Activated CD8-positive, alpha-beta memory T cell treated with anti-CD3 and anti-CD28 coated beads for 36 hours (primary cell): ENCODE data around the gene DUOX2. TPM values are rescaled to one million over a fixed set of nuclear protein-coding genes. Genes with fewer than 3 reads are reported as not detected.
"Not testable (repeated sequence)": the region's sequence is repeated elsewhere in the genome, so short reads cannot be mapped to it uniquely, and the experiment has no call there.

Experiments used
- CTCF ChIA-PET: fragments of 350-600 bp; sonication (Branson Sonifier 250); formaldehyde crosslinking; loops from one replicate; lab custom pipeline; 2021; ENCODE audit warnings: antibody characterized with exemption; lab: Charles Lee
- POLR2A ChIA-PET: fragments of 350-600 bp; sonication (Branson Sonifier 250); formaldehyde crosslinking; loops from one replicate; lab custom pipeline; 2021; ENCODE audit warnings: antibody characterized with exemption; lab: Charles Lee
- total RNA-seq, 2 experiments: library from RNA; stranded (reverse); gene quantifications; one replicate each; pipeline ENCODE4 v1.2.3, GENCODE V29; 2021

The DUOX2 gene
- total RNA-seq, 2 experiments from 2014 or later, result 0.02 TPM; not detected in 1

GRCh38 chr15:45048794-45049631 is 65.0 kb downstream of the DUOX2 start:
- ChIA-PET CTCF (interaction anchor here (0.6 kb wide), 1 partner anchor 144 kb away, joined by 3 read pairs; no protein-coding TSS in a partner anchor), POLR2A (no interaction called here)

GRCh38 chr15:45048449-45048793 is 65.6 kb downstream of the DUOX2 start:
- CTCF ChIA-PET, POLR2A ChIA-PET: not testable (repeated sequence)

- POLR2A ChIA-PET, CTCF ChIA-PET: not testable (repeated sequence)
Measured at GRCh38 chr15:45044270-45044669, 69.7 kb downstream of the DUOX2 start.

- POLR2A ChIA-PET, CTCF ChIA-PET: not testable (repeated sequence)
Measured at GRCh38 chr15:45042859-45043258, 71.1 kb downstream of the DUOX2 start.

Other genes with a start within 250 kb of the DUOX2 start
- gene TERB2, start 157.5 kb downstream of the DUOX2 start, total RNA-seq, result not detected
- gene SORD, start 91.0 kb downstream of the DUOX2 start, total RNA-seq, result 10 to 100 TPM; 29.9 to 30.5 TPM
- not detected for gene DUOXA2, start 154 bp upstream of the DUOX2 start, total RNA-seq
- not detected for gene DUOXA1, start 15.7 kb upstream of the DUOX2 start, total RNA-seq
- under 1 TPM; 0.19 TPM for gene DUOX1, start 15.8 kb upstream of the DUOX2 start, total RNA-seq
- gene SHF, start 73.8 kb upstream of the DUOX2 start, total RNA-seq, result 10 to 100 TPM; 11.7 to 12.4 TPM
- gene SLC28A2, start 138.1 kb upstream of the DUOX2 start, total RNA-seq, result not detected